Natural killer cell treated with Interleukin-12 subunit alpha and Interleukin-12 subunit beta and Interleukin-15 and Interleukin-18, amount 100 ng/mL, for 72 hours (primary cell): ENCODE data around the gene C2CD3. TPM values are rescaled to one million over a fixed set of nuclear protein-coding genes. Genes with fewer than 3 reads are reported as not detected.

Experiments
- ATAC-seq, 2 donors: fragments of 150-1000 bp; cut with Tn5 transposase in 1 of 2; sonication (Bioruptor Pico), chemical (Tn5 transposase) in 1 of 2; 2 replicates each; pipeline ENCODE4 v1.10.0; 2021
- DNase-seq: peaks from one replicate; pipeline ENCODE4 v3.0.0; 2022; ENCODE audit warnings: low spot score
- H3K27ac Mint-ChIP-seq, 2 donors: 1 replicate in 1 of 2; 2 replicates in 1 of 2; pipeline ENCODE4 v1.8.0; 2022; ENCODE audit warnings: mixed read lengths in 2 of 2, mild to moderate bottlenecking in 1 of 2, moderate library complexity in 1 of 2
- H3K27me3 Mint-ChIP-seq, 2 donors: 1 replicate in 1 of 2; 2 replicates in 1 of 2; pipeline ENCODE4 v1.8.0; 2022; ENCODE audit warnings: mixed read lengths in 2 of 2
- H3K36me3 Mint-ChIP-seq: one replicate; pipeline ENCODE4 v1.8.0; 2022; ENCODE audit warnings: mixed read lengths
- H3K4me1 Mint-ChIP-seq, 2 donors: 1 replicate in 1 of 2; 2 replicates in 1 of 2; pipeline ENCODE4 v1.8.0; 2022; ENCODE audit warnings: low read depth in 2 of 2, mixed read lengths in 2 of 2, mild to moderate bottlenecking in 1 of 2
- H3K4me3 Mint-ChIP-seq: one replicate; pipeline ENCODE4 v1.8.0; 2022; ENCODE audit warnings: mixed read lengths
- H3K9me3 Mint-ChIP-seq: 2 replicates; pipeline ENCODE4 v1.8.0; 2022; ENCODE audit warnings: mixed read lengths
- total RNA-seq, 2 donors: library from RNA; stranded (reverse); gene quantifications; one replicate each; pipeline ENCODE4 v1.2.3, GENCODE V29; 2022

Gene C2CD3
- total RNA-seq, 2 donors from 2014 or later, result 49.1 to 76.7 TPM

GRCh38 chr11:73982990-73983740, 187.6 kb downstream of the C2CD3 start:
- H3K36me3 Mint-ChIP-seq, result peaks cover 25% of the 10 kb centered on the region
- peak; percentile 96 for DNase-seq
- H3K27me3 Mint-ChIP-seq, result no peaks in the 10 kb centered on the region
- ATAC-seq, result peak; percentile 92 to 94
- no peaks in the 10 kb centered on the region for H3K9me3 Mint-ChIP-seq
- peak overlapping the region; percentile 95 for H3K4me3 Mint-ChIP-seq
- H3K27ac Mint-ChIP-seq, result peak overlapping the region; percentile 95 to 97
- H3K4me1 Mint-ChIP-seq, result peaks cover 47 to 48% of the 10 kb centered on the region in 2 donors

DNA sequence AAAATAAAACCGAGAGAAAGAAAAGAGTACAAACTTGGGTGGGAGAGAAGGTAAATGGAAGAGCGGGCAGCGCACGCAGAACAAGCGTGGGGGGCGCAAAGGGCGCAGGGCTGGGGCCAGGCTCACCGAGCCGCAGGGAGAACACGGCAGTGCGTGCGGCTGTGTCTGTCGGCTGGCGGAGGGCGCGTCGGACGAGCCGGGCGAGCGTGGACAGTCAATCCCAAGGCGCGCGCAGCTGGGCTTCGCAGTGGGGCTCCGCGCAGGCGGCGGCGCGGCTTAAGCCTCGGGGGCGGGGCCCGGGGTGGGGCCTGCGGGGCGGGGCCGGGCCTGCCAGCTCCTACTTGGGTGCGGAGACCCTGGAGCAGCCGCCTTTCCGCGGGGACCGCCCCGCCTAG, 188.2 kb downstream of the C2CD3 start, which contains the start of gene UCP2:
Gene UCP2, minus strand, starts transcription at position 249 of the 395 bp plus-strand sequence. CDS start 4,465 bp downstream, outside the sequence.
- Mint-ChIP-seq H3K27me3 (no peaks in the 10 kb centered on the region), H3K27ac (peak within 1 kb of the TSS; percentile 95 to 97), H3K4me3 (peak within 1 kb of the TSS; percentile 95), H3K4me1 (peaks cover 50 to 52% of the 10 kb centered on the region in 2 donors), H3K9me3 (no peaks in the 10 kb centered on the region), H3K36me3 (peaks cover 25% of the 10 kb centered on the region)
- peak; percentile 89 for DNase-seq
- peak; percentile 88 to 91 for ATAC-seq

DNA sequence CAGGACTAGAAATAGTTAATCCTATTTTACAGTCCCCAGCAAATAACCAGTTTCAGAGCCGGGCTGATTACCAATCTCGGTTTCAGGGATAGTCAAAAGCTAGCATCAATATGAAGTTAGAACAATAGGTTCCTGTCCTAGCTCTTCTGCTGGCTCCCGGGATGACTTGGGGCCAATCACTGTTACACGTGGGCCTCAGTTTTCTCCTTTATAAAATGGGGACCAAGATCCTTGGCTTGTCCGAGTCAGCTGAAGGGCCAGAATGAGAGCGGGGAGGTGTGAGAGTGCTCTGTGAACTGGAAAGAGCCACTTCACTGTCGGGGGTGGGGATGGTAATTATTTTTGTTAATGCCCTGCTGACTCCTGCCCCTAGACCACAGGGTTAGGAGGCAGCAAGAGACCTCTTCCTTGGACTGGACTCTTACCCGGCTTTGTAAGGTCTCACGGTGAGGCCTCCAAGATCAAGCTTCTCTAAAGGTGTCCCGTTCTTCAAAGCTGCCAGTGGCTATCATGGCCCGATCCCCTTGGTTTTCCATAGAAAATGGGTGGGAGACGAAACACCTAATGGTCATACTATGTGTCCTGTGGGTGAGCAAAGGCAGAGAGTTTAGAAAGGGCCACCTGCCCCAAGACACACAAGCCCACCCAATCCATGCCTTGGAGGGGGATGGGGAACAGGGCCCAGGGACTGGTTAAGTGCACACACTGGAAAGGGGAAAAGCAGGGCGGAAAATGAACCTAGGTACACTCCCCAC, 189.6 kb downstream of the C2CD3 start:
- Mint-ChIP-seq H3K27me3 (no peaks in the 10 kb centered on the region), H3K4me1 (peaks cover 61 to 66% of the 10 kb centered on the region in 2 donors), H3K9me3 (no peaks in the 10 kb centered on the region), H3K36me3 (peaks cover 33% of the 10 kb centered on the region), H3K27ac (peak overlapping the region; percentile 95 to 97), H3K4me3 (peak overlapping the region; percentile 95)
- DNase-seq, result no peak
- ATAC-seq, result no peak

DNA sequence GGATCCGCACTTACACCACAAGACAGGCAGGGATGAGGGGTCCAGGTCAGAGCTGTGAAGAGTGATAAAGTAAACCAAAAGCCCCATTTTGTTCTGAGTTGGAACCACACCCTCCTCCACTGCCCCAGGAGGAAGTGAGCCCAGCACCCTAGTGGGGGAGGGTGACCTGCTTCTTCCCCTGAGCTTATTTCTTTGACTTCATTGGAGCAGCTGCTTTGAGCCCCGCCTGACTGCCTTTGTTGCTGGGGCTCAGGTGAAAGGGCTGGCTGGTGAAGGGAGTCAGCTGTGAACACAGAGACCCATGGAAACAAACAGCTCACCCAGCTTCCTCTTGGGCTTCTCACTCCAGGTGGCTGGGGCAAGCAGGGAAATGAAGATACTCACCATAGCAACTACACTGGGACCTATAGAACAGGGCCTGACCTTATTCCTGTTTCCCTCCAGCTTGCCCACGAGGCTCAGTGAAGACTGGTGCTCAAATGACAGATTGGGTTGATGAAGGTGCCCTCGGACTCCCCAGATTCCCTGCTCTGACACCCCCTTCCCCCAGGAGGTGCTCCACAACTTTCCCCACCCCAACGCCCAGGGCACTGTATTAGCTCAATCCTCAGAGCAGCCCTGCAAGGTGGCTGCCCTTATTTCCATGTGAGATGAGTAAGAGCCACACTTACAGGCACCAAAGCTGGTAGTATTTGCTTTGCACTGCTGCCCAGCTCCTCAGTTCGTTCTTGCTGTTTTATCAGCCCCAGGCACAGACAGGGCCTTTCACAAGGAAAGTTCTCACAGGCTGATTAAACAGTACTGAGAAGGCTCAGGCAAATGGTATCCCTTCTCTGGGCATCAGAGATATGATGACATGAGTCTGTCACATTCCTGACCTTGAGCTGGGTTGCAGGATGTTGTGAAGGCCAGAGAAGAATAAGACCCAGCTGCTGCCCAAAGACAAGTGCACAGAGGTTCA, 190.5 kb downstream of the C2CD3 start:
- peaks cover 37% of the 10 kb centered on the region for H3K36me3 Mint-ChIP-seq
- H3K27ac Mint-ChIP-seq, result peak overlapping the region; percentile 95 to 97
- H3K9me3 Mint-ChIP-seq, result no peaks in the 10 kb centered on the region
- H3K27me3 Mint-ChIP-seq, result no peaks in the 10 kb centered on the region
- peak; percentile 77 for DNase-seq
- peaks cover 64 to 72% of the 10 kb centered on the region in 2 donors for H3K4me1 Mint-ChIP-seq
- ATAC-seq, result peak in 1 of 2 donors; percentile 36
- peak overlapping the region; percentile 95 for H3K4me3 Mint-ChIP-seq

DNA sequence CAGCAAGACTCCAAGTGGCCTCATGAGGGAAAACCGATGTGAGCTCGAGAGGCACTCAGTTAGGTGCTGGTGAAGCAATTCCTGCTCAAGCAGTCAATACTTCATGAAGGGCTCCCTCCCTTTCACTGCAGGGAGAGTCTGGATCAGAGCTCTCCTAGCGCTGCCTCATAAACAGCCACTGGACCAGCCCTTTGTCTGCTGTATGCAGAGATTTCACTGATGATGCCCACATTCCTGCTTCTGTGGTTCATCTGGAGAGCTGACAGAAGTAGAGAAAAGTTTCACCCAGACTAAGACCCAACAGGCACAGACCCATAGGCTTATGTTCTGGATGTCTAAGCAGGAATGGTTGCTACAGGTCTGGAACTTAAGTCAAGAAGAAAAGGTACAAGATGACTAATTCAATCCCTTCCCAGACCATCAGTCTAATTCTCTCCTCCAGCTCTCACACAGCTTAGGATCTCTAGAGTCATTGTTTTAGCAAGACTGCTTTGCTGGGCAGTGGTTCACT, 192.2 kb downstream of the C2CD3 start:
- H3K9me3 Mint-ChIP-seq, result no peaks in the 10 kb centered on the region
- peaks cover 46% of the 10 kb centered on the region for H3K36me3 Mint-ChIP-seq
- peaks cover 74 to 80% of the 10 kb centered on the region in 2 donors for H3K4me1 Mint-ChIP-seq
- H3K27me3 Mint-ChIP-seq, result no peaks in the 10 kb centered on the region
- DNase-seq (no peak), ATAC-seq (no peak)
- H3K4me3 Mint-ChIP-seq, result peak overlapping the region; percentile 95
- H3K27ac Mint-ChIP-seq, result peak overlapping the region; percentile 95 to 97

DNA sequence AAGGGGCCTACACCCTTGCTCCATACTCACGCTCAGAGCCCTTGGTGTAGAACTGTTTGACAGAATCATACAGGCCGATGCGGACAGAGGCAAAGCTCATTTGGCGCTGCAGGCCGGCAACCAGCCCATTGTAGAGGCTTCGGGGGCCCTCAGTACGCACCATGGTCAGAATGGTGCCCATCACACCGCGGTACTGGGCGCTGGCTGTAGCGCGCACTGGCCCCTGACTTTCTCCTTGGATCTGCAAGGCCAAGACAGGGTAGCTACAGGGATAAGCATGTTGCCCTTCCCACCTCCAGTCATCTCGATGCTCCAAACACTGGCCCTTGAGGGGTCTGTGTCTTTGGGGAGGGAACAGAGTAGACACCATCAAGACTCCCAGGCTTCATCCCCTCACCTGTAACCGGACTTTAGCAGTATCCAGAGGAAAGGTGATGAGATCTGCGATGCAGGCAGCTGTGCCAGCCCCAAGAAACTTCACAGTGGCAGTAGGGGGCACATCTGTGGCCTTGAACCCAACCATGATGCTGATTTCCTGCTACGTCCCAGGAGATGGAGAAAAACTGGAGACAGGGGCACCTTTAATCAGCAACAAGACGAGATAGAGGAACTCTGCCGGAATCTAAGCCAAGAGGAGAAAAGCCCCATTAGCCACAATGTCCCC, 192.8 kb downstream of the C2CD3 start:
- DNase-seq (no peak), ATAC-seq (no peak)
- H3K4me3 Mint-ChIP-seq, result peak overlapping the region; percentile 95
- peak overlapping the region; percentile 95 to 97 for H3K27ac Mint-ChIP-seq
- no peaks in the 10 kb centered on the region for H3K9me3 Mint-ChIP-seq
- H3K4me1 Mint-ChIP-seq, result peaks cover 70 to 78% of the 10 kb centered on the region in 2 donors
- peaks cover 46% of the 10 kb centered on the region for H3K36me3 Mint-ChIP-seq
- no peaks in the 10 kb centered on the region for H3K27me3 Mint-ChIP-seq

DNA sequence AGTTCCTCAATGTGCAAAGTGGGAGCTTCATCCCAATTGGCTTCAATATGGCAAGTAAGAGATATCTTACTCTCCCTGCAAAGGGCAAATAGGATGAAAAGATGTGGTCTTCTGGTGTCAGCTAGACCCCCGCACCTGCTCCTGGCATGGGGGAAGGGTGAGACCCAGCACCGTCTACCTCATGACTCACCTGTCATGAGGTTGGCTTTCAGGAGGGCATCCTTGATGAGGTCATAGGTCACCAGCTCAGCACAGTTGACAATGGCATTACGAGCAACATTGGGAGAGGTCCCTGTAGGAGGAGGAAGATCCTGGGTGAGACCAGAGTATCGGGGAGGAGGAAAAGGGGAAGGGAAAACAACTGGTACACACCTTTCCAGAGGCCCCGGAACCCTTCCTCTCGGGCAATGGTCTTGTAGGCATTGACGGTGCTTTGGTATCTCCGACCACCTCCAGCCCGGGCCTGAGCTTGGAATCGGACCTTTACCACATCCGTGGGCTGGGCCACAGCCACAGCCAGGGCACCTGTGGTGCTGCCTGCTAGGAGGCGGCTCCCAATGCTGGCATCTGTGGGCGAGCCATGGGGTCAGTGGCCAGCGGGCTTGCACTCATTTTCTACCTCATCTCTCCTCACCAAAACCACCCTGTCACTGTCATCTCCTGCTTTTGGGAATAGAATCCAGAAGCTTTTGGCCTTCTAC, 194.2 kb downstream of the C2CD3 start:
- no peak for ATAC-seq
- no peak for DNase-seq

GRCh38 chr11:73975479-73975757, 195.4 kb downstream of the C2CD3 start:
- H3K36me3 Mint-ChIP-seq, result peaks cover 28% of the 10 kb centered on the region

More for the DNA sequence above, 194.2 kb downstream of the C2CD3 start:
- Mint-ChIP-seq H3K4me3 (peak overlapping the region; percentile 95), H3K9me3 (no peaks in the 10 kb centered on the region), H3K27me3 (no peaks in the 10 kb centered on the region), H3K36me3 (peaks cover 38% of the 10 kb centered on the region), H3K4me1 (peaks cover 75 to 77% of the 10 kb centered on the region in 2 donors), H3K27ac (peak overlapping the region; percentile 95 to 97)

DNA sequence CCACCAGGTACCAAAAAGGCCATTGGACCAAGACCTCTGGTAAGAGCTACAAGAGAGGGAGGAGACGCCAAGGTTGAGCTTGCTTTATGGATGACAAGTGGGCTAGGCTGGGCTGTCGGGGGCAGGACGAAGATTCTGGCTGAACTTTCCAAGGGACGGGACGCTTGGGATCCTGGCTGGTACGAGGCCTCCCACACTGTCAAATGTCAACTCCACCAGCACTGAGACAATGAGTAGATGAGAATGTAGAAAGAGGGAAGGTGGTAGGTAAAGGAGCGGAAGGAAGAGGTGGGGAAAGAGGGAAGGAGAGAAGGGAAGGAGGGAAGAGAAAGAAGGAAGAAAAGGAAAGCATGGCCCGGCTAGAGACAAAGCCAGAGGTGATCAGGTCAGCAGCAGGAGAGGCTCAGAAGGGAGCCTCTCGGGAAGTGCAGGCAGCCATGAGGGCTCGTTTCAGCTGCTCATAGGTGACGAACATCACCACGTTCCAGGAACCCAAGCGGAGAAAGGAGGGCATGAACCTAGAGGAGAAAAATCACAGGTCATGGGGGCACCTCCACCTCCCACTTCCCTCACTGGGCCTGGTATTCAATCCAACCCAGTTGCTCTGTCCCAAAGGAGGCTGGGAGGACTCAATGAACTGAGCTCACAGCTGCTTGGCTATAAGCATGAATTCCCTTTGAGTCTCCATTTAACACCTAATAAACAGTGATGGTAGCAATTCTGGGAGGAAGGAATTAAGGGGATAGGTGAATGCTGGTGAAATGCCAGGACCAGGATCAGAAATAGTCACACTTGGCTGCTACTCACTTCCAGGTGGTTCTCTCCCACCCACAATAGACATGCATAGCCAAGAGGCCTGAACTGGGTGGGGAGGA, 196.0 kb downstream of the C2CD3 start:
- peaks cover 68 to 69% of the 10 kb centered on the region in 2 donors for H3K4me1 Mint-ChIP-seq

More at GRCh38 chr11:73975479-73975757, 195.4 kb downstream of the C2CD3 start:
- H3K9me3 Mint-ChIP-seq, result no peaks in the 10 kb centered on the region
- peak overlapping the region; percentile 59 for H3K4me3 Mint-ChIP-seq
- DNase-seq (no peak), ATAC-seq (no peak)
- H3K27ac Mint-ChIP-seq, result peak overlapping the region; percentile 95 to 97
- peaks cover 69% of the 10 kb centered on the region in 2 donors for H3K4me1 Mint-ChIP-seq
- H3K27me3 Mint-ChIP-seq, result no peaks in the 10 kb centered on the region

GRCh38 chr11:73972620-73973449, 198.0 kb downstream of the C2CD3 start:
- H3K4me3 Mint-ChIP-seq, result no peak overlapping the region
- no peak for DNase-seq
- H3K27ac Mint-ChIP-seq, result peak overlapping the region; percentile 95 to 97

More for the DNA sequence above, 196.0 kb downstream of the C2CD3 start:
- Mint-ChIP-seq H3K27me3 (no peaks in the 10 kb centered on the region), H3K27ac (peak overlapping the region; percentile 95 to 97), H3K36me3 (peaks cover 28% of the 10 kb centered on the region), H3K4me3 (peak overlapping the region; percentile 59), H3K9me3 (no peaks in the 10 kb centered on the region)
- no peak for DNase-seq
- no peak for ATAC-seq

GRCh38 chr11:73972187-73972586, 198.6 kb downstream of the C2CD3 start:
- DNase-seq (no peak), ATAC-seq (no peak)
- H3K27ac Mint-ChIP-seq, result peak overlapping the region; percentile 95 to 97
- peaks cover 61 to 65% of the 10 kb centered on the region in 2 donors for H3K4me1 Mint-ChIP-seq
- peaks cover 19% of the 10 kb centered on the region for H3K36me3 Mint-ChIP-seq
- H3K4me3 Mint-ChIP-seq, result no peak overlapping the region
- no peaks in the 10 kb centered on the region for H3K27me3 Mint-ChIP-seq
- no peaks in the 10 kb centered on the region for H3K9me3 Mint-ChIP-seq

More at GRCh38 chr11:73972620-73973449, 198.0 kb downstream of the C2CD3 start:
- H3K9me3 Mint-ChIP-seq, result no peaks in the 10 kb centered on the region
- peaks cover 67 to 68% of the 10 kb centered on the region in 2 donors for H3K4me1 Mint-ChIP-seq
- peak in 1 of 2 donors; percentile 3 for ATAC-seq
- no peaks in the 10 kb centered on the region for H3K27me3 Mint-ChIP-seq
- peaks cover 21% of the 10 kb centered on the region for H3K36me3 Mint-ChIP-seq
